CMK (cell line): ENCODE results near the gene L1TD1.
"Not testable (repeated sequence)": the region's sequence is repeated elsewhere in the genome, so short reads cannot be mapped to it uniquely, and the experiment has no call there.

ENCODE experiments used
- DNase-seq: peaks from one replicate; pipeline ENCODE4 v3.0.0-alpha.2; 2010; ENCODE audit warnings: low read depth

Gene L1TD1

GRCh38 chr1:62207187-62207586 lies 12.5 kb downstream of the L1TD1 start:
- DNase-seq: no peak

DNA sequence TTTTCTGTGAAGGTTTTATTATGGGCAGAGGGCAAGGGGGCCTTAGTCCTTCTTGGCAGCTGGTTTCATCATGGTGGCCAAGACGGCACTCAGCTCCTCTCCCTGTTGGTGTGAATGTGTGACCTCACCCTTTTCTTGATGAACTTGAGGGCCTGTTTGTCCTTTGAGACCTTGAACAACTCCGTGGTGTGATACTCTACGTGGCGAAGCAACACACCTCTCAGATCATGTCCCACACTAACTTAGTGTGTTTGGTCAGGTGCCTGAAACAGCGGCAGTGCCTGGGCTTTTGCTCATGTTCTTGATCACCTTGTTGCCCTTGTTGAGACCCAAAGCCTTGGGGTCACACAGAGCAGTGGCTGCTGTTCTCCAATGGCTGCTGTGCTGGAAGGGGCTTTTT lies 13.4 kb downstream of the L1TD1 start:
- no peak for DNase-seq

DNA sequence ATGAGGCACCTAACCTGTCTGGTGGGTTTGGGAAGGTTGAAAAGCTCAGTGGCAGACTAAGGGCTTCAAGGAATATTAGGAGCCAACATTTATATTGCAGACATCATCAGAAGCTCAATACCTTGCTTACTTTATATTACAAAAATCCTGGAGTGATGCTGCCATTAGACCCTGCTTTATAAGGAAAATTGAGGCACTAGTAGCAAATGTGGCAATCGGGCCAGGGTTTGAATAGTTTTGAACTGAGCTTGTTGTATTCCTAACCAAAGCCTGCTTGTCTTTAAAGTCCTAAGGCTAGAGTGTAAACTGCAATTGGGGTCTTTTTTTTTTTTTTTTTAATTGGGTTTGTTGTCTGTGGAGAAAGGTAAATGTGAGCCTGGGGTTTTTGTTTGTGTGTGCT lies 14.3 kb downstream of the L1TD1 start:
- DNase-seq: no peak

DNA sequence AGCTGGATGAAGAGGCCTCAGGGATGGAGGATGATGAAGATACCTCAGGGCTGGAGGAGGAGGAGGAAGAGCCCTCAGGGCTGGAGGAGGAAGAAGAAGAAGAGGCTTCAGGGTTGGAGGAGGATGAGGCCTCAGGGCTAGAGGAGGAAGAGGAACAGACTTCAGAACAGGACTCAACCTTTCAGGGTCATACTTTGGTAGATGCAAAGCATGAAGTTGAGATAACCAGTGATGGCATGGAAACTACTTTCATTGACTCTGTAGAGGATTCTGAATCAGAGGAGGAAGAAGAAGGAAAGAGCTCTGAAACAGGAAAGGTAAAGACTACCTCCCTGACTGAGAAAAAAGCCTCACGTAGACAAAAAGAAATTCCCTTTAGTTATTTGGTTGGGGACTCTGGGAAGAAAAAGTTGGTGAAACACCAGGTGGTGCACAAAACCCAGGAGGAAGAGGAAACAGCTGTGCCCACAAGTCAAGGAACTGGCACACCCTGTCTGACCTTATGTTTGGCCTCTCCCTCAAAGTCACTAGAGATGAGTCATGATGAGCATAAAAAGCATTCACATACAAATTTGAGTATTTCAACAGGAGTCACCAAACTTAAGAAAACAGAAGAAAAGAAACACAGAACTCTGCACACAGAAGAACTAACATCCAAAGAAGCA lies 15.4 kb downstream of the L1TD1 start:
- DNase-seq: no peak

- no peak for DNase-seq
Observed at GRCh38 chr1:62210960-62211359, 16.3 kb downstream of the L1TD1 start.

DNA sequence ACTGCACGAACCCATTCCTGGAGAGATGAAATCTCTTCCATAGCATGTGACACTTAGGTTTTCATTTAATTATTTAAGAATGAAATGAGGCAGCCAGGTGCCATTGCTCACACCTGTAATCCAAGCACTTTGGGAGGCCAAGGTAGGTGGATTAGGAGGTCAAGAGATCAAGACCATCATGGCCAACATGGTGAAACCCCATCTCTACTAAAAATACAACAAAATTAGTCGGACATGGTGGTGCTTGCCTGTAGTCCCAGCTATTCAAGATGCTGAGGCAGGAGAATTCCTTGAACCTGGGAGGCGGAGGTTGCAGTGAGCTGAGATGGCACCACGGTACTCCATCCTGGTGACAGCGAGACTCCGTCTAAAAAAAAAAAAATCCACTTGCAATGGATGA lies 17.8 kb downstream of the L1TD1 start:
- DNase-seq: no peak

DNA sequence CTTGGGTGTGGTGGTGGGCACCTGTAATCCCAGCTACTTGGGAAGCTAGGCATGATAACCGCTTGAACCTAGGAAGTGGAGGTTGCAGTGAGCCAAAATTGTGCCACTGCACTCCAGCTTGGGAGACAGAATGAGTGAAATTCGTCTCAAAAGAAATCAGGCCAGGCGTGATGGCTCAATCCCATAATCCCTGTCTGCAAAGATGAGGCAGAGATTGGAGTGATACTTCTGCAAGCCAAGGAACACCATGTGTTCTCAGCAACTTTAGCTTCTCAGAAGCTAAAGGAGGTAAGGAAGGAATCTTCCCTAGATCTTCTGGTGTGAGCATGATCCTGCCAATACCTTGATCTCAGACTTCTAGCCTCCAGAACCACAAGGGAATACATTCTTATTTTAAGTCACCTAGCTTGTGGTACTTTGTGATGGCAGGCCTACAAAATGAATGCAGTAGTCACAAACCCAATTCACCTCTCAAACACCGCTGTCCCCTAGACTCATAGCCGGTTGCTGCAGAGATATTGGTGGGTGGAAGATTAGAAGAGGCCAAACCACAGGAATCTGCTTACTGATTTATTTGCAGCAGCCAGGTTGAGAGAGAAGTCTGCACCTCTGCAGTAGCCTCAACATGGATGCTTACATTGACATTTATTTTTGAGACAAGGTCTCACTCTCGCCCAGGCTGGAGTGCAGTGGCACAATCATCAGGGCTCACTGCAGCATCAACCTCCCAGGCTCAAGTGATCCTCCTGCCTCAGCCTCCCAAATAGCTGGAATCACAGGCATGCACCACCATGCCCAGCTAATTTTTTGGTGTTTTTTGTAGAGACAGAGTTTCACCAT lies 18.6 kb downstream of the L1TD1 start:
- no peak for DNase-seq

DNA sequence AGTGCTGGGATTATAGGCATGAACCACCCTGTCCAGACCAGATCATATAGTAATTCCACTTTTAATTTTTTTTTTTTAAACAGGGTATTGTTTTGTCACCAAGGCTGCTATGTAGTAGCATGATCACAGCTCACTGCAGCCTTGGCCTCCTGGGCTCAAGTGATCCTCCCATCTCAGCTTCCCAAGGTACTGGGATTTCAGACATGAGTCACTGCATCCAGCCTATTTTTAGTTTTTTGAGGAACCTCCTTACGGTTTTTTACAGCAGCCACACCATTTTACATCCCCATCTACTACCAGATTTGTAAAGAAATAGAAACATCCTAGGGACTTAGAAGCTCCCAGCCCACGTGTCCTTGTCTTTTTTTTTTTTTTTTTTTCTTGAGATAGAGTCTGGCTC lies 24.0 kb downstream of the L1TD1 start:
- DNase-seq: no peak

DNA sequence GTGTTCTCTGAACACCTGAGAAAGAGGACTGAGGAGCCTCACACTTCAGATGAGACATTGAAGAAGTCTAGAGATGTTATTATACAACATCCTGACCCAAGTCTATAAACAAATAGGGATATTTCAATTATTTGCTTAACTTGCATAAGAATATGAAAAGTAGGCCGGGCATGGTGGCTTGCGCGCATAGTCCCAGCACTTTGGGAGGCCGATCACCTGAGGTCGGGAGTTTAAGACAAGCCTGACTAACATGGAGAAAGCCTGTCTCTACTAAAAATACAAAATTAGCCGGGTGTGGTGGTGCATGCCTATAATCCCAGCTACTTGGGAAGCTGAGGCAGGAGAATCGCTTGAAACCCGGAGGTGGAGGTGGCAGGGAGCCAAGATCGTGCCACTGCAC lies 25.8 kb downstream of the L1TD1 start:
- DNase-seq: not testable (repeated sequence)

- DNase-seq: no peak
Observed at GRCh38 chr1:62221171-62221570, 26.5 kb downstream of the L1TD1 start.

- DNase-seq: no peak
Observed at GRCh38 chr1:62222321-62222720, 27.7 kb downstream of the L1TD1 start.

GRCh38 chr1:62224182-62224581 lies 29.5 kb downstream of the L1TD1 start:
- DNase-seq: no peak

GRCh38 chr1:62227496-62227895 lies 32.8 kb downstream of the L1TD1 start:
- DNase-seq: no peak

GRCh38 chr1:62228136-62228882 lies 33.7 kb downstream of the L1TD1 start:
- no peak for DNase-seq

GRCh38 chr1:62228883-62229187 lies 34.2 kb downstream of the L1TD1 start:
- DNase-seq: no peak

GRCh38 chr1:62229468-62229867 lies 34.8 kb downstream of the L1TD1 start:
- no peak for DNase-seq

GRCh38 chr1:62229932-62230331 lies 35.3 kb downstream of the L1TD1 start:
- no peak for DNase-seq

GRCh38 chr1:62230718-62231117 lies 36.1 kb downstream of the L1TD1 start:
- no peak for DNase-seq

GRCh38 chr1:62232871-62233278 lies 38.2 kb downstream of the L1TD1 start:
- no peak for DNase-seq

GRCh38 chr1:62233926-62234450 lies 39.3 kb downstream of the L1TD1 start:
- no peak for DNase-seq

GRCh38 chr1:62234688-62235087 lies 40.0 kb downstream of the L1TD1 start:
- DNase-seq: no peak

DNA sequence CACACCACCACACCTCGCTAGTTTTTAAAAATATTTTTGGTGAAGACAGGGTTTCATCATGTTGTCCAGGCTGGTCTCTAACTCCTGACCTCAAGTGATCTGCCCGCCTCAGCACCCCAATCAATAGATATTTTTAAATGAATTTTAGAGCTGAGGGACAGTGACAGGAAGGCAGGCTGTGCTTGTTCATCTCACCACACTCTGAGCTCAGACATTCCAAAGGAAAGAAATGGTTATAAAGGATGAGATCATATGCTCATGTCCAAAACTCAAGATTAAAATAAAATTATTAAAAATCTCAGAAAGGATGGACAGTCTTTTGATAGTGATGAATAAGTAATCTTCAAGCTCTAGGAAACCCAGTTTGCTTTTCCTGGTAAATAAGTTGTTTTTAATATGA lies 40.9 kb downstream of the L1TD1 start:
- DNase-seq: no peak

DNA sequence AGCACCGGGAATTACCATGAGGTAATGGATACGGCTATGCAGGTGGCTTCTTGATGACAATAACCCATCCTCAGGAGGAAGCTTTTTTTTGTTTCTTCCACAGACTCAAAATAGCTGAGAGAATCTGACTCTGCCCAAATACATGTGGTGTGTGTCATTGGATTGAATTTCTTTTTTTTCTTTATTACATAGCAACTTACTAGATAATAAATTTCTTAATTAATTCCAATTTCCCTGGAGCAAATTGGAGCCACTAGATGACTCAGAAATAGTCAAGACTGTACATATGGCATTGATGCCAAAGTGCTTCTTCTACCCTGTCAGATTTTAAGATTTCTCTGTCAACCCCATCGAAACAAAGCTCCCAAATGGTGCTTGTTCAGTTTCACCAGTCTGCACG lies 42.7 kb downstream of the L1TD1 start:
- no peak for DNase-seq
